CD4-positive, alpha-beta memory T cell (primary cell): Measurements from ENCODE around the gene ZNF329. TPM values are rescaled to one million over a fixed set of nuclear protein-coding genes. Genes with fewer than 3 reads are reported as not detected.

Experiments
- CTCF ChIA-PET: fragments of 350-600 bp; sonication (Branson Sonifier 250); formaldehyde crosslinking; loops from one replicate; lab custom pipeline; 2021; ENCODE audit warnings: inconsistent platforms; ENCODE audit not compliant: partially characterized antibody; lab: Charles Lee
- POLR2A ChIA-PET: fragments of 350-600 bp; sonication (Branson Sonifier 250); formaldehyde crosslinking; loops from one replicate; lab custom pipeline; 2021; ENCODE audit not compliant: partially characterized antibody; lab: Charles Lee
- DNase-seq, 5 donors: peaks; one replicate each; pipeline versions ENCODE4 v3.0.0 to v3.0.0-alpha.2; 2020 to 2022; ENCODE audit warnings: mixed read lengths in 1 of 5
- H3K27ac ChIP-seq: one replicate; pipeline ENCODE4 v1.7.0; 2013; ENCODE audit warnings: low read depth, low read length
- H3K27me3 ChIP-seq: 2 replicates; pipeline ENCODE4 v1.7.0; 2013; ENCODE audit warnings: mild to moderate bottlenecking, low read length, moderate library complexity; ENCODE audit not compliant: insufficient read depth
- H3K36me3 ChIP-seq: 2 replicates; pipeline ENCODE4 v1.7.0; 2013; ENCODE audit warnings: mild to moderate bottlenecking, low read length, moderate library complexity; ENCODE audit not compliant: insufficient read depth
- H3K4me1 ChIP-seq: 2 replicates; pipeline ENCODE4 v1.7.0; 2013; ENCODE audit warnings: mild to moderate bottlenecking, low read length, moderate library complexity; ENCODE audit not compliant: insufficient read depth
- H3K4me3 ChIP-seq, 2 donors: one replicate each; pipeline ENCODE4 v1.7.0; 2013; ENCODE audit warnings: low read length in 2 of 2, mild to moderate bottlenecking in 1 of 2
- H3K9me3 ChIP-seq, 2 donors: one replicate each; pipeline ENCODE4 v1.7.0; 2013; ENCODE audit warnings: low read length in 2 of 2, control low read depth in 1 of 2; ENCODE audit not compliant: control insufficient read depth in 1 of 2
- H3K27ac Mint-ChIP-seq, 7 donors: one replicate each; pipeline ENCODE4 v1.8.0; 2020 to 2021; ENCODE audit warnings: mixed read lengths in 7 of 7, mild to moderate bottlenecking in 6 of 7, inconsistent platforms in 3 of 7, moderate library complexity in 3 of 7
- H3K27me3 Mint-ChIP-seq, 2 donors: one replicate each; pipeline ENCODE4 v1.8.0; 2020 to 2021; ENCODE audit warnings: mixed read lengths in 2 of 2
- H3K36me3 Mint-ChIP-seq, 2 donors: one replicate each; pipeline ENCODE4 v1.8.0; 2020 to 2021; ENCODE audit warnings: mixed read lengths in 2 of 2, inconsistent platforms in 1 of 2, mild to moderate bottlenecking in 1 of 2
- H3K4me1 Mint-ChIP-seq, 4 donors: one replicate each; pipeline ENCODE4 v1.8.0; 2020 to 2021; ENCODE audit warnings: mixed read lengths in 4 of 4, mild to moderate bottlenecking in 1 of 4
- H3K4me3 Mint-ChIP-seq, 8 donors: one replicate each; pipeline ENCODE4 v1.8.0; 2020 to 2021; ENCODE audit warnings: mixed read lengths in 8 of 8, mild to moderate bottlenecking in 7 of 8, moderate library complexity in 6 of 8, inconsistent platforms in 3 of 8
- H3K9me3 Mint-ChIP-seq, 8 donors: one replicate each; pipeline ENCODE4 v1.8.0; 2020 to 2021; ENCODE audit warnings: mixed read lengths in 8 of 8, mild to moderate bottlenecking in 5 of 8, inconsistent platforms in 3 of 8, moderate library complexity in 1 of 8
- intact Hi-C: fragments of 100-400 bp; cut with micrococcal nuclease; formaldehyde crosslinking; loops from one replicate; pipeline ENCODE4 v1.15.1; 2023
- polyA plus RNA-seq, 2 donors: library from polyadenylated mRNA; unstranded; fragments of 300-500 nt; fragmentation: Illumina TruSeq; gene quantifications; one replicate each; pipeline ENCODE4 v1.2.3, GENCODE V29; 2021
- total RNA-seq, 2 experiments: library from RNA; stranded (reverse); gene quantifications; one replicate each; pipeline ENCODE4 v1.2.3, GENCODE V29; 2021

Gene ZNF329
- total and polyA plus RNA-seq, 4 experiments from 2014 or later = 2.9 to 17.4 (median 11.1) TPM

- Mint-ChIP-seq H3K9me3 (peaks cover 5 to 84% (median 67%) of the 10 kb centered on the region in 8 donors), H3K4me3 (no peak overlapping the region), H3K4me1 (no peaks in the 10 kb centered on the region), H3K27me3 (no peaks in the 10 kb centered on the region), H3K27ac (no peak overlapping the region), H3K36me3 (peaks cover 16 to 25% of the 10 kb centered on the region in 2 donors)
- H3K36me3 ChIP-seq = no peaks in the 10 kb centered on the region
- H3K9me3 ChIP-seq = peaks cover 0 to 14% of the 10 kb centered on the region in 2 donors
- no peak overlapping the region for H3K27ac ChIP-seq
- intact Hi-C loops = no loop called here
- CTCF ChIA-PET = no interaction called here
- POLR2A ChIA-PET = no interaction called here
- no peaks in the 10 kb centered on the region for H3K27me3 ChIP-seq
- DNase-seq = no peak
- no peaks in the 10 kb centered on the region for H3K4me1 ChIP-seq
- H3K4me3 ChIP-seq = no peak overlapping the region
Observed at GRCh38 chr19:58079792-58080191, 70.8 kb downstream of the ZNF329 start.

Other genes starting within 250 kb of the ZNF329 start
- 10 to 100 TPM; 48.2 to 49.4 TPM for gene ZNF417, start 234.2 kb downstream of the ZNF329 start, total RNA-seq
- 1 to 10 TPM in 1 of 2 donors, under 1 TPM in 1; 0.87 to 4.8 TPM for gene ZNF417, start 234.2 kb downstream of the ZNF329 start, polyA plus RNA-seq
- gene ZNF418, start 215.4 kb downstream of the ZNF329 start, total RNA-seq = 1 to 10 TPM; 5.2 to 9.7 TPM
- 1 to 10 TPM; 1.7 to 4.6 TPM for gene ZNF418, start 215.4 kb downstream of the ZNF329 start, polyA plus RNA-seq
- 10 to 100 TPM; 12.4 to 13.9 TPM for gene ZNF256, start 203.1 kb downstream of the ZNF329 start, total RNA-seq
- gene ZNF256, start 203.1 kb downstream of the ZNF329 start, polyA plus RNA-seq = 1 to 10 TPM; 5.6 to 6.9 TPM
- 1 to 10 TPM in 1 of 2 experiments, under 1 TPM in 1; 0.76 to 1.2 TPM for gene C19orf18, start 176.3 kb downstream of the ZNF329 start, total RNA-seq
- gene C19orf18, start 176.3 kb downstream of the ZNF329 start, polyA plus RNA-seq = under 1 TPM in 1 of 2 donors, not detected in 1; 0.22 TPM
- gene ZNF606, start 148.0 kb downstream of the ZNF329 start, total RNA-seq = 10 to 100 TPM; 25.5 to 37.3 TPM
- 1 to 10 TPM; 2.7 to 7.2 TPM for gene ZNF606, start 148.0 kb downstream of the ZNF329 start, polyA plus RNA-seq
- gene ZSCAN1, start 116.8 kb downstream of the ZNF329 start, total RNA-seq = not detected
- gene ZSCAN1, start 116.8 kb downstream of the ZNF329 start, polyA plus RNA-seq = not detected
- gene ZNF135, start 91.5 kb downstream of the ZNF329 start, total RNA-seq = under 1 TPM; 0.41 to 0.47 TPM
- gene ZNF135, start 91.5 kb downstream of the ZNF329 start, polyA plus RNA-seq = 1 to 10 TPM in 1 of 2 donors, under 1 TPM in 1; 0.44 to 2.0 TPM
- 10 to 100 TPM; 63.2 to 69.1 TPM for gene ZSCAN18, start 52.6 kb downstream of the ZNF329 start, total RNA-seq
- gene ZSCAN18, start 52.6 kb downstream of the ZNF329 start, polyA plus RNA-seq = 10 to 100 TPM; 15.3 to 16.4 TPM
- gene ZNF274, start 32.3 kb upstream of the ZNF329 start, total RNA-seq = 10 to 100 TPM; 76.5 to 77.1 TPM
- gene ZNF274, start 32.3 kb upstream of the ZNF329 start, polyA plus RNA-seq = 10 to 100 TPM; 26.8 to 35.2 TPM
- 10 to 100 TPM; 63.3 to 67.6 TPM for gene ZNF544, start 78.1 kb upstream of the ZNF329 start, total RNA-seq
- gene ZNF544, start 78.1 kb upstream of the ZNF329 start, polyA plus RNA-seq = 10 to 100 TPM; 13.7 to 23.0 TPM
- 10 to 100 TPM in 1 of 2 experiments, 1 to 10 TPM in 1; 9.5 to 10.2 TPM for gene ZNF8, start 128.2 kb upstream of the ZNF329 start, total RNA-seq
- gene ZNF8, start 128.2 kb upstream of the ZNF329 start, polyA plus RNA-seq = under 1 TPM; 0.63 to 0.94 TPM
- 10 to 100 TPM; 72.3 to 76.6 TPM for gene ERVK3-1, start 154.6 kb upstream of the ZNF329 start, total RNA-seq
- 10 to 100 TPM; 59.3 to 73.9 TPM for gene ERVK3-1, start 154.6 kb upstream of the ZNF329 start, polyA plus RNA-seq
- 1 to 10 TPM; 5.0 to 5.3 TPM for gene ZSCAN22, start 176.2 kb upstream of the ZNF329 start, total RNA-seq
- gene ZSCAN22, start 176.2 kb upstream of the ZNF329 start, polyA plus RNA-seq = 1 to 10 TPM in 1 of 2 donors, under 1 TPM in 1; 0.36 to 3.5 TPM
- 10 to 100 TPM; 15.8 to 19.0 TPM for gene A1BG, start 202.7 kb upstream of the ZNF329 start, total RNA-seq
- gene A1BG, start 202.7 kb upstream of the ZNF329 start, polyA plus RNA-seq = 10 to 100 TPM; 44.7 to 47.9 TPM
- 1 to 10 TPM; 1.7 to 2.0 TPM for gene ZNF497, start 212.0 kb upstream of the ZNF329 start, total RNA-seq
- 1 to 10 TPM in 1 of 2 donors, under 1 TPM in 1; 0.46 to 1.2 TPM for gene ZNF497, start 212.0 kb upstream of the ZNF329 start, polyA plus RNA-seq
- gene ZNF837, start 230.2 kb upstream of the ZNF329 start, total RNA-seq = 1 to 10 TPM; 3.4 to 3.5 TPM
- 1 to 10 TPM; 3.8 to 4.6 TPM for gene ZNF837, start 230.2 kb upstream of the ZNF329 start, polyA plus RNA-seq
- 1,000 to 10,000 TPM; 1,267 to 1,360 TPM for gene RPS5, start 236.5 kb upstream of the ZNF329 start, total RNA-seq
- 1,000 to 10,000 TPM; 1,172 to 1,304 TPM for gene RPS5, start 236.5 kb upstream of the ZNF329 start, polyA plus RNA-seq
- gene RNF225, start 244.9 kb upstream of the ZNF329 start, total RNA-seq = under 1 TPM in 1 of 2 experiments, not detected in 1; 0.47 TPM
- not detected for gene RNF225, start 244.9 kb upstream of the ZNF329 start, polyA plus RNA-seq